Neural progenitor cell (in vitro differentiated cells): ENCODE data around the gene NSD1. TPM values are rescaled to one million over a fixed set of nuclear protein-coding genes. Genes with fewer than 3 reads are reported as not detected.
A peak's percentile ranks its signal among the peaks of the same experiment; 100 is the strongest.

Experiments used
- DNase-seq: peaks from one replicate; pipeline ENCODE4 v3.0.0-alpha.2; 2016; ENCODE audit warnings: low spot score
- H2AFZ ChIP-seq: fragments of 200-600 bp; sonication (generic); replicated peaks from 2 replicates; pipeline ENCODE4 v1.6.1; 2016; ENCODE audit warnings: antibody characterized with exemption
- H3F3A ChIP-seq: fragments of 200-600 bp; sonication (generic); 2 replicates; pipeline ENCODE4 v1.6.1; 2016; ENCODE audit warnings: antibody characterized with exemption, low read depth
- H3K27ac ChIP-seq: fragments of 200-600 bp; sonication (generic); 2 replicates; pipeline ENCODE4 v1.5.1; 2016; ENCODE audit warnings: mild to moderate bottlenecking
- H3K27me3 ChIP-seq: fragments of 200-600 bp; sonication (generic); 2 replicates; pipeline ENCODE4 v1.6.1; 2016; ENCODE audit warnings: mild to moderate bottlenecking, moderate library complexity
- H3K36me3 ChIP-seq: fragments of 200-600 bp; sonication (generic); 2 replicates; pipeline ENCODE4 v1.5.1; 2016
- H3K4me1 ChIP-seq: fragments of 200-600 bp; sonication (generic); 2 replicates; pipeline ENCODE4 v1.6.1; 2016; ENCODE audit warnings: mixed run types
- H3K4me2 ChIP-seq: fragments of 200-600 bp; sonication (generic); 2 replicates; pipeline ENCODE4 v1.6.1; 2016
- H3K4me3 ChIP-seq: fragments of 200-600 bp; sonication (generic); 2 replicates; pipeline ENCODE4 v1.5.1; 2016
- H3K79me2 ChIP-seq: fragments of 200-600 bp; sonication (generic); 2 replicates; pipeline ENCODE4 v1.6.1; 2016; ENCODE audit warnings: low read depth
- H3K9ac ChIP-seq: fragments of 200-600 bp; sonication (generic); 2 replicates; pipeline ENCODE4 v1.6.1; 2016
- H3K9me3 ChIP-seq: fragments of 200-600 bp; sonication (generic); 2 replicates; pipeline ENCODE4 v1.5.1; 2016; ENCODE audit warnings: low read depth
- H4K20me1 ChIP-seq: fragments of 200-600 bp; sonication (generic); 2 replicates; pipeline ENCODE4 v1.6.1; 2016; ENCODE audit warnings: low read depth
- H3K27ac Mint-ChIP-seq: 3 replicates; pipeline ENCODE4 v1.8.0; 2021; ENCODE audit warnings: mixed read lengths
- H3K27me3 Mint-ChIP-seq: 2 replicates; pipeline ENCODE4 v1.8.0; 2022; ENCODE audit warnings: low read depth, mild to moderate bottlenecking, inconsistent platforms, moderate library complexity, mixed read lengths; ENCODE audit not compliant: insufficient read depth
- H3K36me3 Mint-ChIP-seq: 3 replicates; pipeline ENCODE4 v1.8.0; 2021; ENCODE audit warnings: mixed read lengths
- H3K4me1 Mint-ChIP-seq: 3 replicates; pipeline ENCODE4 v1.8.0; 2021; ENCODE audit warnings: mixed read lengths
- H3K4me3 Mint-ChIP-seq: 3 replicates; pipeline ENCODE4 v1.8.0; 2021; ENCODE audit warnings: mild to moderate bottlenecking, moderate library complexity, mixed read lengths
- H3K9me3 Mint-ChIP-seq: 3 replicates; pipeline ENCODE4 v1.8.0; 2020; ENCODE audit warnings: mixed read lengths
- CTCF ChIP-seq: fragments of 200-600 bp; sonication (generic); IDR thresholded peaks from 2 replicates; pipeline ENCODE4 v1.5.1; 2017; ENCODE audit warnings: antibody characterized with exemption, mild to moderate bottlenecking
- EZH2 ChIP-seq: fragments of 200-600 bp; sonication (generic); IDR thresholded peaks from 2 replicates; pipeline ENCODE4 v1.6.1; 2017; ENCODE audit warnings: antibody characterized with exemption, mild to moderate bottlenecking, moderate library complexity
- EZH2phosphoT487 ChIP-seq: fragments of 200-600 bp; sonication (generic); IDR thresholded peaks from 2 replicates; pipeline ENCODE4 v1.6.1; 2017; ENCODE audit warnings: antibody characterized with exemption
- total RNA-seq: library from RNA; depleted of rRNA; stranded (reverse); fragments of >200 nt; gene quantifications from 2 replicates; pipeline ENCODE4 v1.2.3, GENCODE V29; 2015; ENCODE audit warnings: low replicate concordance

Gene NSD1
- total RNA-seq, 1 donor from 2014 or later: 114 TPM

GRCh38 chr5:177309351-177310191, 176.0 kb downstream of the NSD1 start:
- H3K36me3 Mint-ChIP-seq: peaks cover 20% of the 10 kb centered on the region
- H3K27ac Mint-ChIP-seq: no peak overlapping the region
- Histone ChIP-seq H3F3A (peaks cover 36% of the 10 kb centered on the region), H3K36me3 (no peaks in the 10 kb centered on the region), H3K27me3 (peaks cover 3% of the 10 kb centered on the region), H3K79me2 (peaks cover 12% of the 10 kb centered on the region), H3K9me3 (no peaks in the 10 kb centered on the region), H3K4me1 (peaks cover 12% of the 10 kb centered on the region), H3K27ac (no peak overlapping the region), H2AFZ (no peak overlapping the region), H3K4me3 (no peak overlapping the region), H4K20me1 (peaks cover 36% of the 10 kb centered on the region), H3K9ac (no peak overlapping the region), H3K4me2 (peak overlapping the region; percentile 90)
- peak overlapping the region; percentile 92 for H3K4me3 Mint-ChIP-seq
- peaks cover 37% of the 10 kb centered on the region for H3K4me1 Mint-ChIP-seq
- H3K27me3 Mint-ChIP-seq: peaks cover 6% of the 10 kb centered on the region
- DNase-seq: peak; percentile 81
- H3K9me3 Mint-ChIP-seq: no peaks in the 10 kb centered on the region
- TF ChIP-seq EZH2phosphoT487: no peak
- peak; percentile 88 for TF ChIP-seq CTCF
- TF ChIP-seq EZH2: no peak

- Mint-ChIP-seq H3K9me3 (no peaks in the 10 kb centered on the region), H3K4me3 (peak overlapping the region; percentile 92), H3K27ac (no peak overlapping the region), H3K27me3 (peaks cover 6% of the 10 kb centered on the region), H3K36me3 (peaks cover 17% of the 10 kb centered on the region), H3K4me1 (peaks cover 33% of the 10 kb centered on the region)
- Histone ChIP-seq H3K9ac (no peak overlapping the region), H3K27me3 (peaks cover 3% of the 10 kb centered on the region), H3K4me1 (peaks cover 12% of the 10 kb centered on the region), H3K4me2 (peak overlapping the region; percentile 90), H3K9me3 (no peaks in the 10 kb centered on the region), H4K20me1 (peaks cover 30% of the 10 kb centered on the region), H2AFZ (no peak overlapping the region), H3K79me2 (peaks cover 5% of the 10 kb centered on the region), H3F3A (peaks cover 36% of the 10 kb centered on the region), H3K36me3 (no peaks in the 10 kb centered on the region), H3K27ac (no peak overlapping the region), H3K4me3 (peak overlapping the region; percentile 85)
- DNase-seq: no peak
- TF ChIP-seq CTCF (no peak), EZH2 (no peak), EZH2phosphoT487 (no peak)
Measured at GRCh38 chr5:177310332-177310731, 176.8 kb downstream of the NSD1 start.

GRCh38 chr5:177310757-177311391, 177.3 kb downstream of the NSD1 start:
- Histone ChIP-seq H3F3A (peaks cover 36% of the 10 kb centered on the region), H3K27ac (no peak overlapping the region), H3K36me3 (no peaks in the 10 kb centered on the region), H3K4me3 (peak overlapping the region; percentile 85), H3K4me1 (peaks cover 12% of the 10 kb centered on the region), H3K27me3 (peaks cover 3% of the 10 kb centered on the region), H3K9me3 (no peaks in the 10 kb centered on the region), H2AFZ (no peak overlapping the region), H3K4me2 (peak overlapping the region; percentile 90), H4K20me1 (peaks cover 25% of the 10 kb centered on the region), H3K9ac (peak overlapping the region; percentile 34), H3K79me2 (no peaks in the 10 kb centered on the region)
- peaks cover 6% of the 10 kb centered on the region for H3K27me3 Mint-ChIP-seq
- peaks cover 33% of the 10 kb centered on the region for H3K4me1 Mint-ChIP-seq
- no peaks in the 10 kb centered on the region for H3K9me3 Mint-ChIP-seq
- peaks cover 13% of the 10 kb centered on the region for H3K36me3 Mint-ChIP-seq
- H3K4me3 Mint-ChIP-seq: peak overlapping the region; percentile 92
- peak; percentile 28 for DNase-seq
- TF ChIP-seq EZH2 (no peak), CTCF (no peak), EZH2phosphoT487 (no peak)
- H3K27ac Mint-ChIP-seq: peak overlapping the region; percentile 22
